Transverse colon (tissue), 4 donors: Measurements from ENCODE around the gene ATP6V0D1.
A peak's percentile ranks its signal among the peaks of the same experiment; 100 is the strongest.

Source experiments
- EP300 ChIP-seq: sonication (generic); formaldehyde crosslinking; IDR thresholded peaks from one replicate; pipeline ENCODE4 v1.6.1; 2017; ENCODE audit warnings: antibody characterized with exemption, low read depth
- POLR2A ChIP-seq: fragments of 450-650 bp; IDR thresholded peaks from one replicate; pipeline ENCODE4 v1.6.1; 2016; ENCODE audit warnings: antibody characterized with exemption, mild to moderate bottlenecking, moderate library complexity
- POLR2AphosphoS5 ChIP-seq, 3 donors: sonication (generic); formaldehyde crosslinking; IDR thresholded peaks; one replicate each; pipeline ENCODE4 v1.6.1; 2016; ENCODE audit warnings: antibody characterized with exemption in 3 of 3
- TF ChIP-seq, protein P1 (sequence below), 5 experiments: fragments of 200-600 bp in 3 of 5; fragments of 450-650 bp in 2 of 5; sonication (generic) in 3 of 5; IDR thresholded peaks; 1 replicate in 2 of 5; 2 replicates in 3 of 5; pipeline ENCODE4 v1.5.1; 2016 to 2017; ENCODE audit warnings: antibody characterized with exemption in 5 of 5, inconsistent platforms in 3 of 5, mild to moderate bottlenecking in 2 of 5, moderate library complexity in 1 of 5

DNA sequence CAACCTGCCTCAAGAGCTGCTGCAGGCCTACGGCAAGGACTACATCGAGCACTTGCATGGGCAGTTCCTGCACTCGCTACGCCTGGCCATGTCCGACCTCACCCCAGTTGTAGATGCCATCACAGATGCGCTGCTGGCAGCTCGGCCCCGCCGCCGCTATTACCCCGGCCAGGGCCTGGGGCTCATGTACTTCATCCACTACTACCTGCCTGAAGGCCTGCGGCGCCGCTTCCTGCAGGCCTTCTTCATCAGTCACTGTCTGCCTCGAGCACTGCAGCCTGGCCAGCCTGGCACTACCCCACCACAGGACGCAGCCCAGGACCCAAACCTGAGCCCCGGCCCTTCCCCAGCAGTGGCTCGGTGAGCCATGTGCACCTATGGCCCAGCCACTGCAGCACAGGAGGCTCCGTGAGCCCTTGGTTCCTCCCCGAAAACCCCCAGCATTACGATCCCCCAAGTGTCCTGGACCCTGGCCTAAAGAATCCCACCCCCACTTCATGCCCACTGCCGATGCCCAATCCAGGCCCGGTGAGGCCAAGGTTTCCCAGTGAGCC is 44.2 kb downstream of the ATP6V0D1 start:
- TF ChIP-seq, protein P1, sequence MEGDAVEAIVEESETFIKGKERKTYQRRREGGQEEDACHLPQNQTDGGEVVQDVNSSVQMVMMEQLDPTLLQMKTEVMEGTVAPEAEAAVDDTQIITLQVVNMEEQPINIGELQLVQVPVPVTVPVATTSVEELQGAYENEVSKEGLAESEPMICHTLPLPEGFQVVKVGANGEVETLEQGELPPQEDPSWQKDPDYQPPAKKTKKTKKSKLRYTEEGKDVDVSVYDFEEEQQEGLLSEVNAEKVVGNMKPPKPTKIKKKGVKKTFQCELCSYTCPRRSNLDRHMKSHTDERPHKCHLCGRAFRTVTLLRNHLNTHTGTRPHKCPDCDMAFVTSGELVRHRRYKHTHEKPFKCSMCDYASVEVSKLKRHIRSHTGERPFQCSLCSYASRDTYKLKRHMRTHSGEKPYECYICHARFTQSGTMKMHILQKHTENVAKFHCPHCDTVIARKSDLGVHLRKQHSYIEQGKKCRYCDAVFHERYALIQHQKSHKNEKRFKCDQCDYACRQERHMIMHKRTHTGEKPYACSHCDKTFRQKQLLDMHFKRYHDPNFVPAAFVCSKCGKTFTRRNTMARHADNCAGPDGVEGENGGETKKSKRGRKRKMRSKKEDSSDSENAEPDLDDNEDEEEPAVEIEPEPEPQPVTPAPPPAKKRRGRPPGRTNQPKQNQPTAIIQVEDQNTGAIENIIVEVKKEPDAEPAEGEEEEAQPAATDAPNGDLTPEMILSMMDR (IDR thresholded peaks at IDR 0.05) = no peak
- TF ChIP-seq POLR2A (peak; percentile 19), EP300 (no peak), POLR2AphosphoS5 (IDR thresholded peaks at IDR 0.05) (peak in 2 of 3 donors; percentile 21 to 30)
